Spleen (tissue), 11 donors: ENCODE results near the gene PCBP3. TPM values are rescaled to one million over a fixed set of nuclear protein-coding genes. Genes with fewer than 3 reads are reported as not detected.
A peak's percentile ranks its signal among the peaks of the same experiment; 100 is the strongest.

ENCODE experiments used
- DNase-seq: peaks from one replicate; pipeline ENCODE4 v3.0.0-alpha.2; 2020
- H3K27ac ChIP-seq, 8 donors: fragments of 200-600 bp; sonication (generic) in 7 of 8; 1 replicate in 4 of 8; 2 replicates in 4 of 8; pipeline versions ENCODE4 v1.5.0 to v1.8.0; 2016 to 2021; ENCODE audit warnings: inconsistent platforms in 4 of 8, mild to moderate bottlenecking in 4 of 8, moderate library complexity in 1 of 8
- H3K27me3 ChIP-seq, 7 donors: fragments of 200-600 bp; sonication (generic) in 6 of 7; replicated peaks in 1 of 7; 1 replicate in 4 of 7; 2 replicates in 3 of 7; pipeline versions ENCODE4 v1.5.0 to v1.8.0; 2016 to 2021; ENCODE audit warnings: inconsistent platforms in 3 of 7, mild to moderate bottlenecking in 1 of 7
- H3K36me3 ChIP-seq, 6 donors: fragments of 200-600 bp; sonication (generic) in 5 of 6; 1 replicate in 4 of 6; 2 replicates in 2 of 6; pipeline versions ENCODE4 v1.5.0 to v1.8.0; 2016 to 2021; ENCODE audit warnings: inconsistent platforms in 2 of 6
- H3K4me1 ChIP-seq, 6 donors: fragments of 200-600 bp; sonication (generic) in 5 of 6; 1 replicate in 3 of 6; 2 replicates in 3 of 6; pipeline versions ENCODE4 v1.5.0 to v1.8.0; 2016 to 2021; ENCODE audit warnings: inconsistent platforms in 3 of 6
- H3K4me3 ChIP-seq, 8 donors: fragments of 200-600 bp; sonication (generic) in 7 of 8; 1 replicate in 4 of 8; 2 replicates in 4 of 8; pipeline versions ENCODE4 v1.5.0 to v1.8.0; 2016 to 2021; ENCODE audit warnings: inconsistent platforms in 4 of 8, mild to moderate bottlenecking in 4 of 8, moderate library complexity in 2 of 8
- H3K9me3 ChIP-seq, 8 donors: fragments of 200-600 bp; sonication (generic) in 7 of 8; 1 replicate in 4 of 8; 2 replicates in 4 of 8; pipeline versions ENCODE4 v1.5.0 to v1.8.0; 2016 to 2021; ENCODE audit warnings: inconsistent platforms in 4 of 8
- POLR2A ChIP-seq, 3 donors: fragments of 450-650 bp; IDR thresholded peaks; one replicate each; pipeline ENCODE4 v1.5.1; 2017; ENCODE audit warnings: antibody characterized with exemption in 3 of 3, mild to moderate bottlenecking in 1 of 3
- POLR2AphosphoS5 ChIP-seq, 3 donors: sonication (generic); formaldehyde crosslinking; IDR thresholded peaks; one replicate each; pipeline ENCODE4 v1.5.1; 2017; ENCODE audit warnings: antibody characterized with exemption in 3 of 3
- WGBS, 5 donors: extraction: QIAGEN DNeasy Blood & Tissue Kit in 3 of 5; methylation state at CpG; one replicate each; pipeline versions ENCODE4 v1.1.5 to v1.1.7; 2013 to 2018; 5-methylcytosine and 5-hydroxymethylcytosine counted together
- intact Hi-C: fragments of 100-400 bp; cut with DNase I; formaldehyde crosslinking; loops from one replicate; pipeline ENCODE4 v1.15.0; 2023; ENCODE audit warnings: low total_unique reads
- polyA plus RNA-seq, 3 donors: library from polyadenylated mRNA; stranded (reverse); fragments of 200-250 nt; gene quantifications; one replicate each; pipeline ENCODE4 v1.2.1, GENCODE V29; 2013
- total RNA-seq, 7 donors: library from RNA; depleted of rRNA in 3 of 7; stranded (reverse); fragments of >200 nt in 3 of 7; fragmentation: NEBNext Ultra II Directional in 4 of 7; extraction: Animal tissue kit (Norgen Biotek cat#: 25700) in 4 of 7; gene quantifications; one replicate each; pipeline versions ENCODE4 v1.1.0 to v1.2.1, GENCODE V29; 2016 to 2021
- TF ChIP-seq, protein P1 (sequence below), 11 experiments: fragments of 200-600 bp in 7 of 11; fragments of 450-650 bp in 4 of 11; sonication (generic) in 4 of 11; IDR thresholded peaks in 8 of 11; conservative IDR thresholded peaks in 3 of 11; 1 replicate in 7 of 11; 2 replicates in 4 of 11; pipeline versions ENCODE4 v1.4.0 to v1.8.0; 2016 to 2021; ENCODE audit warnings: antibody characterized with exemption in 11 of 11, inconsistent platforms in 4 of 11, mild to moderate bottlenecking in 1 of 11
- donor health status: healthy with polysubstance abuse.
- donor health status: DM: no; HTN: no; CAD: no; lungs with moderate emphysema.
- donor health status: DM: no; HTN: no; CAD: no.
- donor health status: Bipolar disorder and iron deficiency.
- donor health status: healthy.
- donor health status: DM: no; HTN: no; CAD: no.
- donor health status: DM: yes; HTN: yes; CAD: no.

The PCBP3 gene
- total and polyA plus RNA-seq, 10 donors: 4.2 to 31.6 (median 15.2) TPM

GRCh38 chr21:45854690-45855247, 211.2 kb downstream of the PCBP3 start:
- H3K36me3 ChIP-seq: peaks cover 0 to 19% (median 0%) of the 10 kb centered on the region in 6 donors
- H3K9me3 ChIP-seq: no peaks in the 10 kb centered on the region
- no peak for DNase-seq
- H3K4me3 ChIP-seq: no peak overlapping the region
- H3K4me1 ChIP-seq: peaks cover 0 to 8% (median 0%) of the 10 kb centered on the region in 6 donors
- TF ChIP-seq POLR2AphosphoS5 (IDR thresholded peaks at IDR 0.05) (no peak), POLR2A (IDR thresholded peaks at IDR 0.05) (no peak)
- TF ChIP-seq, protein P1, sequence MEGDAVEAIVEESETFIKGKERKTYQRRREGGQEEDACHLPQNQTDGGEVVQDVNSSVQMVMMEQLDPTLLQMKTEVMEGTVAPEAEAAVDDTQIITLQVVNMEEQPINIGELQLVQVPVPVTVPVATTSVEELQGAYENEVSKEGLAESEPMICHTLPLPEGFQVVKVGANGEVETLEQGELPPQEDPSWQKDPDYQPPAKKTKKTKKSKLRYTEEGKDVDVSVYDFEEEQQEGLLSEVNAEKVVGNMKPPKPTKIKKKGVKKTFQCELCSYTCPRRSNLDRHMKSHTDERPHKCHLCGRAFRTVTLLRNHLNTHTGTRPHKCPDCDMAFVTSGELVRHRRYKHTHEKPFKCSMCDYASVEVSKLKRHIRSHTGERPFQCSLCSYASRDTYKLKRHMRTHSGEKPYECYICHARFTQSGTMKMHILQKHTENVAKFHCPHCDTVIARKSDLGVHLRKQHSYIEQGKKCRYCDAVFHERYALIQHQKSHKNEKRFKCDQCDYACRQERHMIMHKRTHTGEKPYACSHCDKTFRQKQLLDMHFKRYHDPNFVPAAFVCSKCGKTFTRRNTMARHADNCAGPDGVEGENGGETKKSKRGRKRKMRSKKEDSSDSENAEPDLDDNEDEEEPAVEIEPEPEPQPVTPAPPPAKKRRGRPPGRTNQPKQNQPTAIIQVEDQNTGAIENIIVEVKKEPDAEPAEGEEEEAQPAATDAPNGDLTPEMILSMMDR (IDR thresholded peaks at IDR 0.05 in 8 of 11, conservative IDR thresholded peaks at IDR 0.05 in 3 of 11): no peak
- intact Hi-C loops: no loop called here
- no peak overlapping the region for H3K27ac ChIP-seq
- WGBS, 5 donors: 48 to 78% (median 63%) methylated on average over 11 to 12 of the region's 12 CpGs
- no peaks in the 10 kb centered on the region for H3K27me3 ChIP-seq

DNA sequence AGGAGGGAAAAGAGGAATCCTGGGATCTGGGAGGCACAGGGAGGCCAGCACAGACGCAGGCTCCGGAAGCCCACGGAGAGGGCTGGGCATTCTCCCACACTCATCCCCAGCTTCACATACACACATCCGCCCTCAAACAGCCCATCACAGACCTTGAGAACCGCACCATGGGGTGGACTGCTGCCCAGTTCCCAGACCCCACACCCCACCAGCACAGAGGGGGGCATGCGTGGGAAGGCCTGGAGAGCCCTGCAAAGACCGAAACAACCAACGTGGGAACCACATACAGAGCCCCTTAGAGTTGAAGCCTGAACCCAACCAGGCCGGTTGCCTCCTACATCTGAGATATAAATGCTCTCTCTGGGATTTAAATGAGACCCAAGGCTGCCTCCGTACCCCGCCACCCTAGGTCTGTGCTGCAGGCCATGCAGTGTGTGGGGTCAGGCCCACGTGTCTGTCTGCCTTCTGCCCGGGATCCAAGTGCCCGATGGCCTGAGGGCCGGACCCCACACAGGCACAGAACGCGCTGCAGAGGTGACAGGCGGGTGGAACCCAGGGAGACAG, 211.8 kb downstream of the PCBP3 start:
- peak; percentile 54 for DNase-seq
- WGBS, 5 donors: 80 to 92% (median 85%) methylated on average over 16 to 18 of the region's 18 CpGs

DNA sequence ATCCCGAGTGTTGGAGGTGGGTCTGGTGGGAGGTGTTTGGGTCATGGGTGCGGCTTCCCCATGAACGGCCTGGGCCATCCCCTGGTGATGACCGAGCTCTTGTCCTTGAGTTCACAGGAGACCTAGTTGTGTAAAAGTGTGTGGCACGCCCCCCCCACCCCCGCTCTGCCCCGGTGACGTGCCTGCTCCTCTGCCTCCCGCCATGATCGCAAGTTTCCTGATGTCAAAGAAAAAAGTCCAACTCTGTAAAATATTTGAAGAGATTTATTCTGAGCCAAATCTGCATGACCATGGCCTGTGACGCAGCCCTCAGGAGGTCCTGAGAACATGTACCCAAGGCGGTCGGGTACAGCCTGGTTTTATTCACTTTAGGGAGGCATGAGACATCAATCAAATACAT, 212.9 kb downstream of the PCBP3 start:
- Histone ChIP-seq H3K36me3 (peaks cover 0 to 19% (median 0%) of the 10 kb centered on the region in 6 donors), H3K27me3 (no peaks in the 10 kb centered on the region), H3K4me3 (no peak overlapping the region), H3K27ac (no peak overlapping the region), H3K4me1 (peaks cover 0 to 8% (median 0%) of the 10 kb centered on the region in 6 donors), H3K9me3 (no peaks in the 10 kb centered on the region)
- no peak for DNase-seq
- WGBS, 5 donors: 88 to 95% (median 91%) methylated on average over 13 of the region's 13 CpGs
- intact Hi-C loops: no loop called here
- TF ChIP-seq POLR2A (IDR thresholded peaks at IDR 0.05) (no peak), POLR2AphosphoS5 (IDR thresholded peaks at IDR 0.05) (no peak)
- TF ChIP-seq, protein P1 (IDR thresholded peaks at IDR 0.05 in 8 of 11, conservative IDR thresholded peaks at IDR 0.05 in 3 of 11): no peak

More for the DNA sequence above, 211.8 kb downstream of the PCBP3 start:
- Histone ChIP-seq H3K9me3 (no peaks in the 10 kb centered on the region), H3K4me3 (no peak overlapping the region), H3K4me1 (peaks cover 0 to 8% (median 0%) of the 10 kb centered on the region in 6 donors), H3K27me3 (no peaks in the 10 kb centered on the region), H3K36me3 (peaks cover 0 to 19% (median 0%) of the 10 kb centered on the region in 6 donors), H3K27ac (no peak overlapping the region)
- intact Hi-C loops: no loop called here
- TF ChIP-seq POLR2AphosphoS5 (IDR thresholded peaks at IDR 0.05) (no peak), POLR2A (IDR thresholded peaks at IDR 0.05) (no peak)
- TF ChIP-seq, protein P1 (IDR thresholded peaks at IDR 0.05 in 8 of 11, conservative IDR thresholded peaks at IDR 0.05 in 3 of 11): no peak

DNA sequence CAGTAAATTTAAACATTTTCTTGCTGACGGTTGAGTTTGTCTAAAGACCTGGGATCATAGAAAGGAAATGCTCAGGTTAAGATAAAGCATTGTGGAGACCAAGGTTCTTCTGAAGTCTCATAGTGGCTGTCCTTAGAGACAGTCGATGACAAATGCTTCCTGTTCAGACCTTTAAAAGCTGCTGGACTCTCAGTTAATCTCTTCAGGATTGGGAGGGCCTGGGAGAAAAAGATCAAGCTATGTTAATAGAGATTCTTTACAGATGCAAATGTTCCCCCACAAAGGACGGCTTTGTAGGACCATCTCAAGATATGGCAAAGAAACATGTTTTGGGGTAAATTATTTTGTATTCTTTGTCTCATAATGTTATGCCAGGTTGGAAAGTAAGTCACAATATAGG, 213.4 kb downstream of the PCBP3 start:
- Histone ChIP-seq H3K27ac (no peak overlapping the region), H3K4me1 (peaks cover 0 to 8% (median 0%) of the 10 kb centered on the region in 6 donors), H3K27me3 (no peaks in the 10 kb centered on the region), H3K4me3 (no peak overlapping the region), H3K9me3 (no peaks in the 10 kb centered on the region), H3K36me3 (peaks cover 0 to 19% (median 0%) of the 10 kb centered on the region in 6 donors)
- DNase-seq: no peak
- TF ChIP-seq, protein P1 (IDR thresholded peaks at IDR 0.05 in 8 of 11, conservative IDR thresholded peaks at IDR 0.05 in 3 of 11): no peak
- no peak for TF ChIP-seq POLR2A (IDR thresholded peaks at IDR 0.05)
- TF ChIP-seq POLR2AphosphoS5 (IDR thresholded peaks at IDR 0.05): no peak
- intact Hi-C loops: no loop called here
- 73 to 81% (median 74%) methylated on average over 3 of the region's 3 CpGs for WGBS, 5 donors
